GM18502 (cell line): ENCODE data around the gene SUPT3H.

Experiments
- ATAC-seq: cut with Tn5 transposase; IDR thresholded peaks from one replicate; pipeline ENCODE4 v1.9.1; 2021; ENCODE audit warnings: mild to moderate bottlenecking; ENCODE audit not compliant: unreplicated experiment, poor library complexity

SUPT3H gene

DNA sequence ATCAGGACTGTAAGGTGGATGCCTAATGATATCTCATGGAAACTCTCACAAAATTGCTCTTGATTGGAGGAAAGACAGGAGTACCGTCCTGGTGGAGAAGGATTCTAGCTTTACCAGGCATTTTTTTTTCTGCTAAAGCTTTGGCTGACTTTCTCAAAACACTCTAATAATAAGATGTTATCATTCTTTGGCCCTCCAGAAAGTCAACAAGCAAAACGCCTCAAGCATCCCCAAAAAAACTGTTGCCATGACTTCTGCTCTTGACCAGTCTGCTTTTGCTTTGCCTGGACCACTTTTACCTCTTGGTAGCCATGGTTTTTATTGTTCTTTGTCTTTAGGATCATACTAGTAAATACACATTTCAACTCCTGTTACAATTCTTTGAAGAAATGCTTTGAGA lies 105.1 kb downstream of the SUPT3H start:
- ATAC-seq = no peak

DNA sequence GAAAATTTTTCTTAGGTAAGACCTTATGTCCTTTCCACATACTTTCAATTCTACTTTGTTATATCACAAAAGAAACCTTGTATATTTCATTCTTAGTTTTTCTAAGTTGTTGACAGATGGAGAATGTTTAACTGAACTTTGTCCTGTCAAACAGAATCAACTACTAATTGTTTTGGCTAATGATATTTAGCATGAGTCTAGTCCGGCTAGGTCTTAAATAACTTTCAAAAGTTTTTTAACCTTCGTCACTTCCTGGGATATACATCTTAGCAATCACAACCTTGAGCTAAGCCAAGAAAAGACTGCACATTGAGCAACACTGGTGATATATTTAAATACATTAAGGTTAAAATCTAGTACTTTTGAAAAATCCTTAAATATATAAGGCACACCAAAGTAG lies 112.5 kb downstream of the SUPT3H start:
- no peak for ATAC-seq

DNA sequence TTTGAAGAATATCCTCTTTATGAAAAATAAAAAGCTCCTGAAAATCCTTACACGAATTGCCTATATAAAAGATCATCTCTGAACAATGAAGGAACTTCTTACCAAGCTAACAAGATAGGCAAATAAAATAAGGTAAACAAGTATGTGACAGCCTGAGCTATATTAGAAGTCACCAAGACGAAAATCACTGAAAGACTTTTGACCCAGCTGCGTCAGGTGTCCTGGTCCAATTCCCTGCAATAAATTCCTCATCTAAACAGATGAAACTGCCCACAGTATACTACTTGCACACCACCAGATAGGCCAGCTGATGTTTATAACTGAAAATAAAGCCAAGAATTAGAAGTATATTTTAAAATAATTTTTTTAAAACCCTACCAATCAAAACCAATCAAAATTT lies 117.0 kb downstream of the SUPT3H start:
- ATAC-seq = no peak

DNA sequence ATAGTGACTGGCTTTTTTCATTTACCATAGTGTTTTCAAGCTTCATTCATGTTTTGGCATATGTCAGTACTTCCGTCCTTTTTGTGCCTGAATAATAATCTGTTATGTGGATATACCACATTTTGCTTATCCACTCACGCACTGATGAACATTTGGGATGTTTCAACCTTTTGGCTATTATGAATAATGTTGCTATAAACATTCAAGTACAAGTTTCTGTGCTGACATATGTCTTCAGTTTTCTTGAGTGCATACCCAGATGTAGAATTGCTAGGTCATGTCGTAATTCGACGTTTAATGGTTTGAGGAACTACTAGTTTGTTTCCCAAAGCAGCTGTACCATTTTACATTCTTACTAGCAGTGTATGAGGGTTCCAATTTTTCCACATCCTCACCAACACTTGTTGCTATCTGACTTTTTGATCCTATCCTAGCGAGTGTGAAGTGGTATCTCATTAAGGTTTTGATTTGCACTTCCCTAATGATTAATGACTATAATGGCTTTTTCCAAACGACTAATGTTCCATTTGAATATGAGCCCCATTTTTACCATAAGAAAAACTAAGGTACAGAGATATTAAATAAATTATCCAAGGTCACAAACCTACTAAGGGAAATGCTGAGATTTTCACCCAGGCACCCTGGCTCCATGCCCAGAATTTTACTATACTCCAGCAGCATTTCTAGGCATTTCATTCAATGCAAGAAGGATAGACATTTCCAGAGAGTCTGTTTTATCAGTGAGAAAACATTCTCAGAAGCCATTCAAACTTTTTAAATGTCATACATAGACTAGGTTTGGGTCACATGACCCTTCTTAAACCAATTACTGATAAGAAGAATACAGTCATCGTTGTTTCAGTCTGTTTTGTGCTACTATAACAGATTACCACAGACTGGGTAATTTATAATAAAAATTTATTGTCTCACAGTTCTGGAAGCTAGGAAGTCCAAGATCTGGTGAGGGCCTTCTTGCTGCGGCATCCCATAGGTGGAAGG lies 120.7 kb downstream of the SUPT3H start:
- ATAC-seq = no peak

DNA sequence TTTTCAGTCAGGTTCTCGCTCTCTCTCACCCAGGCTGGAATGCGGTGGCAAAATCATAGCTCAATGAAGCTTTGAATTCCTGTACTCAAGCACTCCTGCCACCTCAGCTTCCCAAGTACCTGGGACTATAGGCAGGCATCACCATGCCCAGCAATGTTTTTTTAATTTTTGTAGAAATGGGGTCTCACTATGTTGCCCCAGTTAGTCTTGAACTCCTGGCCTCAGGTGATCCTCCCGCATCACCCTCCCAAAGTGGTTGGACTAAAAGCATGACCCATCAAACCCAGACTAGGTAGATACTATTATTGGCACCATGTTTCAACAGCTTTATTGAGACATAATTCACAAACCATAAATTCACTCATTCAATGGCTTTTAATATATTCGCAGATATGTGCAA lies 122.3 kb downstream of the SUPT3H start:
- ATAC-seq = no peak

DNA sequence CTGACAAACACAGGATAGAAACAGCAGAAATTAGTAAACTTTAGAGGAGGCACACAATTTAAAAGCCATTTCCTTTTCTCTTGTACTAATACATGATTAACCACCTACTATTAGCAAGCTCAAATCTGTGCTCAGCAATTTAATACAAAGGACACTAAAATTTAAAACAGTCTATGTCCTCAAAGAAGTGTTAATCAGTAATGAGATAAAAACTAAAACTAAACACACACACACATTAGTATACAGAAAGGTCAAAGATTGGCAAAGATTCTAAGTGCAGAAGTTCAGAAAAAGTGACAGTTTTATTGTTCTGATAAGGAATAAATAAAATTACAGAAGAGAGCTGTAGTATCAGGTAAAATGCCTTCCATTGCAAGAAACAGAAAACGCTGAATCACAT lies 123.5 kb downstream of the SUPT3H start:
- no peak for ATAC-seq

DNA sequence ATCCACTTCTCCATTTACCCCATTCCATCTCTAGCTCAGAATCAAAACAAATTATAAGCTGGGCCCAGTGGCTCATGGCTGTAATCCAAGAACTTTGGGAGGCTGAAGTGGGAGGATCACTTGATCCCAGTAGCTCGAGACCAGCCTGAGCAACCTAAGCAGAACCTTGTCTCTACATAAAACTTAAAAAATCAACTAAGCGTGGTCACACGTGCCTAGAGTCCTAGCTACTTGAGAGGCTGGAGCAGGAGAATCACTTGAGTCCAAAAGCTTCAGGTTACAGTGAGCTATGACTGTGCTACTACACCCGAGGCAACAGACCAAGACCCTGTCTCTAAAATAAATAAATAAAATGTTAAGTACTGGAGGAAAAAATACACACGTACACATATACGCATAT lies 124.3 kb downstream of the SUPT3H start:
- ATAC-seq = no peak

DNA sequence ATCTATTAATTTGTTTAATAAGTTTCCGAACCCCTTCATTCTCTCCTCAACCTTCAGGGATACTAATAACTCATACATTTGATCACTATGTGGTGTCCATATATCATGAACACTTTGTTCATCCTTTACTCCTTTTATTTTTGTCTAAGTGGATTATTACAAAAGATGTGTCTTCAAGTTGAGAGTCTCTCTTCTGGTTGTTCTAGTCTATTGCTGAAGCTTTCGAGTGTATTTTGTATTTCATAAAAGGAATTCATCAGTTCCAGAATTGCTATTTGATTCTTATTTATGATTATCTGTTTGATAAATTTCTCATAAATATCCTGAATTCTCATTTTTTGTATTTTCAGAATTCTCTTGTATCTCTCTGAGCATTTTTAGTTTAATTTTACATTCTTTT lies 146.1 kb downstream of the SUPT3H start:
- ATAC-seq = no peak

DNA sequence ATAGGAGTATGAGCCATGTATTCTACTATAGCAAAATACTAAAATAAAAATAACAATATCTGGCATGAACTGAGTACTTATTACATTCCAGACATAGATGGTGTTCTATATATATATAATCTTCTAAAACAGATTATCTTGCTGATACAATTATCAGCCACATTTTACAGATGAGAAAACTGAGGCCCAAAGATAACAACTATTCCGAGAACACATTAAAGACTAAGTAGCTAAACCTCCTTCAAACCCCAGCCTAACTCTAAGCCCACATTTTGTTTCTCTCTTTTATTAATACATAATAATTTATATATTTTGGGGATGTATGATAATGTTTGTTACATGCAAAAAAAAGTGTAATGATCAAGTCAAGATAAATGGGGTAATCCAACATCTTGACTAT lies 148.3 kb downstream of the SUPT3H start:
- no peak for ATAC-seq

DNA sequence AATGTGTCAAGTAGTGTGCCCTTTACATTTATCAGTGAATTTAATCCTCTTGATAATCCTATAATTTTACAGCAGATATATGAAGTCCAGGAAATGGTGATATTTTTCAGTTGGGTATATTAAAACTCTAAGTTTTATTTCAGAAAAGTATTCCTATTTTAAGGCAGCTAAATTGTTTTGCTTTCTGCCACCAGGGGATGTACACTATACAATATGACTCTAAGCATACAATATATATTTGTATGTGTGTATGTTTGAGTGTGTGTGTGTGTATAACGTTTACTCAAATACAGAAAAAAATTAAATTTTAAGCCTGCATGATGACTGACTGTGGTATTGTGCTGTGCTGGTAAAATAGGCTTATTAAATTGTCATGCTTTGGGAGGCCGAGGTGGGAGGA lies 151.7 kb downstream of the SUPT3H start:
- no peak for ATAC-seq

DNA sequence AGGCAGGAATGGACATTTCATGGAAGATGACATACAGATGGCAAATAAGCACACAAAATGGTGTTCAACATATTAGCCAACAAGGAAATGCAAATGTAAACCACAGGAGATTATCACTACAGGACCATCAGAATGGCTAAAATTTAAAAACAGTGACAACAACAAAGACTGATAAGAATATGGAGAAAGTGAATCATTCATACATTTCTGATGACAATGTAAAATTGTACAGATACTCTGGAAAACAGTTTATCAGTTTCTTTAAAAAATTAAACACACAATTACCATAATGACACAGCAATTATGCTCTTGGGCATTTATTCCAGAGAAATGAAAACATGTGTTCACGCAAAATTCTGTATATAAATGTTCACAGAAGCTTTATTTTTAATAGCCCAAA lies 155.4 kb downstream of the SUPT3H start:
- ATAC-seq = no peak

DNA sequence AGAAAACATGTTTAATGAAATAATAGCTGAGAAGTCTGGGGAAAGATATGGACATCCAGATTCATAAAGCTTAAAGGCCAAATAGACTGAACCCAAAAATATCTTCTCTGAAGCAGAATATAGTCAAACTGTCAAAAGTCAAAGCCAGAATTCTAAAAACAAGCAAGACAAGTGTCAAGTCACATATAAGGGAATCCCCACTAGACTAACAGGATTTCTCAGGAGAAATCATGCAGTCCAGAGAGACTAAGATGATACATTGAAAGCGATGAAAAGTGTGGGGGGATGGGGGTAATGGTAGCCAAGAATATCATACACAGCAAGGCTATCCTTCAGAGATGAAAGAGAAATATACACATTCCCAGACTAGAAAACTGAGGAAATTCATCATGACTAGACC lies 162.0 kb downstream of the SUPT3H start:
- no peak for ATAC-seq

DNA sequence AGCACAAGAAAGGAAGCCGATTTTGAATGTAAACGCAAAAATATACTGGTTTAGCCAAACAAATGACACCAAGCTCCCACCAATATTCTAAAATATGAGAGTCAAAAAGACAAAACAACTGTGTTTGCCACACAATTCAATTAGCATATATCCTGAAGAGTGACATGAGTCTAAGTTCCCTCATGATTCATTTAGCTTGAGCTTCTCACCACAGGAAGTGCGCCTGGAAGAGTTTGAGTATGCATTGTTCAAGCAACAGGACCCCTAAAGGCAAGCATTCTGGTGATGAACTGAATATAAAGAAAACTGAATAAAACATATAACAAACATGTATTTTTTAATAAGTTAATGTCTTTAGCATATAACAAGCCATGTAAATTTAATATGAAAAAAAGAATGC lies 164.8 kb downstream of the SUPT3H start:
- no peak for ATAC-seq

DNA sequence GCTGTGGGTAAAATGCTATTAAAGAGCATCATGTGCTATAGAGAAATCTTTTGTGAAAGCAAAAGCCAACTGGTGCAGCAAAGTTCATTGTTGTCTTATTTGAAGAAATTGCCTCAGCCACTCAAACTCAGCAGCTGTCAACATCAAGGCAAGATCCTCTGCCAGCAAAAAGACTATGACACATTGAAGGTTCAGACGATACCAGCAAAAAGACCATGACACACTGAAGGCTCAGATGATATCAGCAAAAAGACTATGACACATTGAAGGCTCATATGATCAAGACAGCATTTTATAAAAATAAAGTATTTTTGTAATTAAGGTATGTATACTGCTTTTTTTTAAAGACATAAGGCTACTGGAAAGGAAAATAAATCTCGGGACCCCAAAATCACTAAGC lies 168.0 kb downstream of the SUPT3H start:
- ATAC-seq = no peak

DNA sequence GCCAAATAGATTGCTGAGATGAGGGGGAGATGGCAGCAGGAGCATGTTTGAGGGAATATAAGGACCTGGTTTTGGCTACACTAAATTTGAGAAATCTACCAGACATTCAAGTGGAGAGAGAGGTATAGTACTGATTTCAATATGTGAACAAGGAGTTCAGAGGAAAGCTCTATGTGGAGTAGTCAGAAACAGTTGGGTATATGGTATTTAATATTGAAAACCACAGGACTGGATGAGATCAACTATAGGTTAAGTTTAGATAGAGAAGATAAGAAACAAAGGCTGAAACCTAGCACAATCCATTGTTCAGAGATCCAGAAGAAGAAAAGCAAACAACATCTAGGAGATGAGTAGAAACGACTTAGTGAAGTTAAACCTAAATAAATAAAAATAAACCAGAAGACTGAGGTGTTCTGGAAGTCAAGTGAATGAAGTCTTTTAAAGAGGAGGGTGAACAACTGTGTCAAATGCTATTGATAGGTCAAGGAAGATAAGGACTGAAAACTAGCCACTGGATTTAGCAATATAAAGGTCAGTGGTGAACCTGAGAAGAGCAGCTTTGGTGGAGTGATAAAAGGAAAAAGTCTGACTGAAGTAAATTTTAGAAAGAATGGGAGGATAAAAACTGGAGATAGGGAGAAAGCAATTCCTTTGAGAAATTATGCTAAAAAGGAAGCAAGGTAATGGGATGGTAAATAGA lies 170.8 kb downstream of the SUPT3H start:
- ATAC-seq = no peak

DNA sequence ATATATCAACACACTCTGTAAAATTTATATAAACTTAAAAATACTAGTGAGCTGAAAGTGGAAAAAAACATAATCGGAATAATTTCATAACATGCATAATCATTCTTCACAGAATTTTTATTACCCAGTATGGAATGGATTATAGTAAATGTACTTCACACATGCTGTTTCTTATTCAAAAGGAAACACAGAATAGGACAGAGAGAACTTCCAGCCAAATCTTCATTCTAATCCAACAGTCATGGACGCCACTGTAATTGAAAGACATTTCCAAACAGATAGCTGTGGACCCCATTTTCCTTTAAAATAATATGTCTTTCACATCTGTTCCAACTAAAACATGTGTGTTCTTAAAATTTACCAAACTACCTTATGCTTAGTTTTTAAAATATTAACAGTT lies 176.2 kb downstream of the SUPT3H start:
- no peak for ATAC-seq

DNA sequence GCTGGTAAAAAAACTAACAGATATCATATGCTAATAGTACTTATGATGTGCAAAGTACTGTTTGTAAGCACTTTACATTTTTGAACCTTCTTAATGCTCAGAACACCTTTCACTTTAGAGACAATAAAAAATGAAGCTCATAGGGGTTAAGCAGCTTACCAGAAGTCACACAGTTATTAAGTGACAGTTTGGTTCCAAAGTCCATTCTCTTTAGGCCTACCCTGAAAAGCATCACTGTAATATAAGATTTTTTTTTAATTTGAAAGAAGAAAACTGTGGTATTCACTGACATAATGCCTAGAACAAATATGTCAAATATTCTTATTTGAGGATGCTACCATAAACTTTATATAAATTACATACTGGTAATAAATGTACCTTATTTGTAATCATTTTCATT lies 177.2 kb downstream of the SUPT3H start:
- ATAC-seq = no peak

DNA sequence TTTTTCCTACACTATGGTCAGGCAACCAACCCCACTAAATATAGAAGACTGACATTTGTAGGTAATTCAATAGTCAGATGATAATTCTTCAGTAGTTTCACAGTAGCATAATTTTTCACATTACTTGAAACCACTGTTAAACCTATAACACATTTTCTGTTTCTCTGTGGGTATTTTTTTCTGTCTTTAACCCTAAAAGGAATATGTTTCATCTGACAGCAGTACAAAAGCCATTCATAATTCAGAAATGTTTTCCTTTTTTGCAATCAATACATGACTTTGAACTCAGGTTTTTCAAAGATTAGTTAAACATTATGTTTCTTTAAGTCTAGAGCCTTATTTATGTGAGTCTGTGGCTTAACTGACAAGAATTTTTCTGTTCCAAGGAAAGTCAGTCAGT lies 178.2 kb downstream of the SUPT3H start:
- ATAC-seq = no peak

DNA sequence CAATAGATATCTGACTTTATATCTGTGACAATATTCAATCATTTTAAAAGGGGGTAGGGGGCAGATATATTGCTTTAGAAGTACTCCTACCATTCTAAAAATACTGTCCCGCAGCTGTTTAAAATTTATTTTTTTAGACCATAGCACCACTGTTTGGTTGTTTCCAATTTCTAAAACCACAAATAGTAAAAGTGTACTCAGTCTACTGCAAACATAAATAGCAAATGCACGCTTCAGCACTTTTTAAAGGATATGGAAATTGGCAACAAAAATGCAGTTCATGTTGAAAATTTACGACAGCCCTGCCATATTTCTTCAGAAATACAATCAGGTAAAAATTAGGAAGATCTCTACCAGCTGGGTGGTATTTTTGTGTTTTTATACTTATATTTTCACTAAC lies 181.6 kb downstream of the SUPT3H start:
- no peak for ATAC-seq

DNA sequence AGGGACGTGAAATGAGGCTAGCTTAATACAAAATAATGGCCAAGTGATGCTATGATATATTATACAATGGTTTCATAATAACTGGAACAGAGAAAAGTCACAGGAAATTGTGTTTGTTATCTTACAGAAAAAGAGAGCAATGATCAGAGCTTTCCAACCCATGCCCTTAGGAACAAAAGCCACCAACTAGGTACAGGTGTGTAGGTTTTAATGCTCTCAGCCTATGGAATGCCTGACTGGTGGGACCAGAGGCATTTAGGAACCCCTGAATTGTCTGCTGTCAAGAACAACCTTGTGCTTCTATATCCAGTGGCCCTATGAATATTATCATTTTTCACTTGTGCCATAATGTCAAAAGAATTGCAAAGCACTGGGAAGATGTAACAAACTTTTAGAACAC lies 182.6 kb downstream of the SUPT3H start:
- no peak for ATAC-seq

DNA sequence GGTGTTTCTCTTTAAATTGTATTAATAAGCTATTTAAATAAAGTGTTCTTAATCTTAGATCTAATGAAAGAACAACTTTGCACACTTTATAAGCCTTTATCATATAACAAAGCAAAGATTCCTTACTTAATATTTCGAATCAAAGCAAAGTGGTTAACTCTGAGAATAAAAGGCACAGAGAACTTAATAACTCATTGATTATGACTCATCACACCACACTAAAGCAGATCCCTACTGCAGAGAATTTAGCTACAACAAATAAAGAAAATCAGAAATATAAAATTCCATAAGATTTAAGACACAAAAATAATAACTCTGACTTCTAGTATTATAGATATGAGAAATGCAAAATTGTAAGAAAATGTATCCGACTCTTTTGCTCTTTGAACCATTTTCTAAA lies 185.2 kb downstream of the SUPT3H start:
- no peak for ATAC-seq

DNA sequence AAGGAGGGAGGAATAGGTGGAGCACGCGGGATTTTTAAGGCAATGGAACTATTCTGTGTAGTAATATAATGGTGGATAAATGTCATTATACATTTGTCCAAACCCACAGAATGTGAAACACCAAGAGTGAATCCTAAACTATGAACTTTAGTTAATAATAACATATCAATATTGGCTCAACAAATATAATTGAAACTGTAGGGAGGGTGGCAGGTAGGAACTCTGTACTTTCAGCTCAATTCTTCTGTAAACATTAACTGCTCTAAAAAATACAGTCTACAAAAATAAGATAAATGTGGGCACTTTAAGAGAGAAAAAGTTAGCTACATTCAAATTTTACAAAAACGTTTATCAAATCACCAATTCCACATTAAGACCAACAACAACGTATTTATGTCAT lies 186.3 kb downstream of the SUPT3H start:
- no peak for ATAC-seq
